HepG2 (cell line): ENCODE data around the gene SMIM1. TPM values are rescaled to one million over a fixed set of nuclear protein-coding genes. Genes with fewer than 3 reads are reported as not detected.
A peak's percentile ranks its signal among the peaks of the same experiment; 100 is the strongest.

ENCODE experiments used
- CREB1 ChIP-seq, 2 experiments: fragments of 450-650 bp in 1 of 2; IDR thresholded peaks; 2 replicates each; pipeline ENCODE4 v1.6.1; 2016 to 2017; ENCODE audit warnings: control low read depth in 1 of 2, mild to moderate bottlenecking in 1 of 2, missing compliant biosample characterization in 1 of 2, missing genetic modification characterization in 1 of 2
- FOSL2 ChIP-seq: sonication (generic); formaldehyde crosslinking; IDR thresholded peaks from 2 replicates; pipeline ENCODE4 v1.4.0; 2020; ENCODE audit warnings: missing genetic modification reagents
- FOXA1 ChIP-seq, 2 experiments: fragments of 450-650 bp in 1 of 2; sonication (generic) in 1 of 2; formaldehyde crosslinking in 1 of 2; IDR thresholded peaks; 2 replicates each; pipeline versions ENCODE4 v1.4.0 to v1.6.1; 2016 to 2020; ENCODE audit warnings: missing genetic modification reagents in 1 of 2
- HMGA1 ChIP-seq: sonication (generic); formaldehyde crosslinking; conservative IDR thresholded peaks from 2 replicates; pipeline ENCODE4 v1.4.0; 2020; ENCODE audit warnings: missing genetic modification reagents
- JUND ChIP-seq: sonication (generic); formaldehyde crosslinking; IDR thresholded peaks from 2 replicates; pipeline ENCODE4 v1.8.0; 2022; ENCODE audit warnings: mild to moderate bottlenecking, missing genetic modification reagents
- NKX3-1 ChIP-seq: sonication (generic); formaldehyde crosslinking; IDR thresholded peaks from 2 replicates; pipeline ENCODE4 v1.5.0; 2020; ENCODE audit warnings: missing genetic modification reagents
- NR3C1 ChIP-seq: sonication (generic); formaldehyde crosslinking; IDR thresholded peaks from 2 replicates; pipeline ENCODE4 v1.4.0; 2020; ENCODE audit warnings: missing genetic modification reagents
- PHF21A ChIP-seq: sonication (generic); formaldehyde crosslinking; IDR thresholded peaks from 2 replicates; pipeline ENCODE4 v1.5.0; 2020; ENCODE audit warnings: mild to moderate bottlenecking, missing genetic modification reagents
- REXO4 ChIP-seq: sonication (generic); formaldehyde crosslinking; IDR thresholded peaks from 2 replicates; pipeline ENCODE4 v1.8.0; 2022; ENCODE audit warnings: missing genetic modification reagents, mild to moderate bottlenecking, borderline replicate concordance
- SAP130 ChIP-seq: IDR thresholded peaks from 2 replicates; pipeline ENCODE4 v1.6.1; 2016; ENCODE audit warnings: low read depth
- TFDP2 ChIP-seq: sonication (generic); formaldehyde crosslinking; IDR thresholded peaks from 2 replicates; pipeline ENCODE4 v1.4.0; 2020; ENCODE audit warnings: missing genetic modification reagents
- ZFP90 ChIP-seq: sonication (generic); formaldehyde crosslinking; IDR thresholded peaks from 2 replicates; pipeline ENCODE4 v1.8.0; 2022; ENCODE audit warnings: missing genetic modification reagents, mild to moderate bottlenecking, inconsistent platforms, borderline replicate concordance
- ZNF143 ChIP-seq: sonication (generic); formaldehyde crosslinking; IDR thresholded peaks from 2 replicates; pipeline ENCODE4 v1.4.0; 2020; ENCODE audit warnings: missing genetic modification reagents
- ZNF224 ChIP-seq: sonication (generic); formaldehyde crosslinking; IDR thresholded peaks from 2 replicates; pipeline ENCODE4 v1.5.0; 2020; ENCODE audit warnings: mild to moderate bottlenecking, missing genetic modification reagents
- ZNF232 ChIP-seq: sonication (generic); formaldehyde crosslinking; IDR thresholded peaks from 2 replicates; pipeline ENCODE4 v1.4.0; 2020; ENCODE audit warnings: missing genetic modification reagents, borderline replicate concordance
- ZNF441 ChIP-seq: sonication (generic); formaldehyde crosslinking; IDR thresholded peaks from 2 replicates; pipeline ENCODE4 v1.7.0; 2021; ENCODE audit warnings: missing genetic modification reagents, borderline replicate concordance
- ZNF629 ChIP-seq: sonication (generic); formaldehyde crosslinking; conservative IDR thresholded peaks from 2 replicates; pipeline ENCODE4 v1.5.0; 2020; ENCODE audit warnings: missing genetic modification reagents
- ZNF720 ChIP-seq: sonication (generic); formaldehyde crosslinking; IDR thresholded peaks from 2 replicates; pipeline ENCODE4 v1.4.0; 2020; ENCODE audit warnings: missing genetic modification reagents
- ZNF746 ChIP-seq: sonication (generic); formaldehyde crosslinking; IDR thresholded peaks from 2 replicates; pipeline ENCODE4 v1.8.0; 2022; ENCODE audit warnings: mild to moderate bottlenecking, missing genetic modification reagents
- ZNF788 ChIP-seq: sonication (generic); formaldehyde crosslinking; IDR thresholded peaks from 2 replicates; pipeline ENCODE4 v1.5.0; 2020; ENCODE audit warnings: mild to moderate bottlenecking, missing genetic modification reagents, borderline replicate concordance
- polyA plus RNA-seq, 8 experiments: library from polyadenylated mRNA; depleted of rRNA in 3 of 8; stranded (reverse) in 7 of 8; unstranded in 1 of 8; fragments of >200 nt; fragmentation: Illumina TruSeq in 4 of 8; extraction: Trizol in 4 of 8; gene quantifications; 2 replicates each; pipeline versions ENCODE4 v1.2.1 to v1.2.3, GENCODE V29; 2011 to 2016; ENCODE audit warnings: low read depth in 4 of 8, missing spikeins in 1 of 8, mixed read lengths in 1 of 8; ENCODE audit not compliant: insufficient read depth in 1 of 8
- total RNA-seq, 5 experiments: library from RNA; depleted of rRNA; stranded (reverse); fragments of >200 nt; fragmentation: Illumina TruSeq; extraction: Trizol; gene quantifications; 2 replicates each; pipeline ENCODE4 v1.2.3, GENCODE V29; 2016; ENCODE audit warnings: low read depth in 1 of 5
- TF ChIP-seq, protein P1 (sequence below): sonication (generic); formaldehyde crosslinking; IDR thresholded peaks from 2 replicates; pipeline ENCODE4 v1.5.1; 2020; ENCODE audit warnings: mild to moderate bottlenecking, missing genetic modification reagents, borderline replicate concordance

SMIM1 gene
- total and polyA plus RNA-seq, 2 of the 13 experiments (the other 11 are each of a cell fraction or from before 2014, with no cell fraction given): 12.4 to 56.3 TPM

DNA sequence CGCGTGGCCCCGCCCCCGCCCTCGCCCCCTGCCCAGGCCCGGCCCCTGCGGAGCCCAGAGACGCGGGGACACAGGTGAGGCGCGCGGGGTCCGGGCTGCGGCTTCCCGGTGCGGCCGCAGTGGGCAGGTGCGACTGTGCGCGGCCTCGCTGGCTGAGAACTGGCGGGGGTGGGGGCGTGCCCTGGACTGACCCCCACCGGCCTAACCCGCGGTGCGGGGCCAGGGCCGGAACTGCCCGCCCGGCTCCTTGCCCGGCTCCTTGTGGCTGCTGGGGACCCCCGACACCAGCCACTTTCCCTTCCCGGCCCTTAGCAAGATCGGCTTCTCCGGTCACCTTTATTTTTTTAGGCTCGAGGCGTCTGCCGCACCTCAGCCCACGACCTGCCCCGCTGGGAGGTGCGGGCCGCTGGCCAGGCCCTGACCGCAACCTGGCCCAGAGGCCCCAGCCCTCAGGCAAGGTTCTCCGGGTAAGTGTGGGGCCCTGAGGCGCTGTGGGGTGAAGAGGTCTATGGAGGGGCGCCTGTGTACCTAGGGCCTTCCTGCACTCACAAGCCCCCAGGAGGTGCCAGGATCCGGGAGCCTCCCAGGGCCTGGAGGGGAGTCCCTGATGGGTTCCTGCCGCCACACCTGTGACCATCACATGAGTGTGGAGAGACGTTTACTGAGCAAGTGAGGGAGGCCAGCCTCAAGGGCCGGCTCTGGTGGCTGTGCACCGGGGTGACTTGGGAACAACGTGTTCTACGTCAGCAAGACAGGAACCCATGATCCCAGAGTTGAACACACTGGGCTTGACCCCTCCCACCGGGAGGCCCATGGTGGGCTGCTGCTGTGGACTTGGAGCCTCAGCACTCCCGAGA is at the start of gene SMIM1 (continued):
- TF ChIP-seq, protein P1, sequence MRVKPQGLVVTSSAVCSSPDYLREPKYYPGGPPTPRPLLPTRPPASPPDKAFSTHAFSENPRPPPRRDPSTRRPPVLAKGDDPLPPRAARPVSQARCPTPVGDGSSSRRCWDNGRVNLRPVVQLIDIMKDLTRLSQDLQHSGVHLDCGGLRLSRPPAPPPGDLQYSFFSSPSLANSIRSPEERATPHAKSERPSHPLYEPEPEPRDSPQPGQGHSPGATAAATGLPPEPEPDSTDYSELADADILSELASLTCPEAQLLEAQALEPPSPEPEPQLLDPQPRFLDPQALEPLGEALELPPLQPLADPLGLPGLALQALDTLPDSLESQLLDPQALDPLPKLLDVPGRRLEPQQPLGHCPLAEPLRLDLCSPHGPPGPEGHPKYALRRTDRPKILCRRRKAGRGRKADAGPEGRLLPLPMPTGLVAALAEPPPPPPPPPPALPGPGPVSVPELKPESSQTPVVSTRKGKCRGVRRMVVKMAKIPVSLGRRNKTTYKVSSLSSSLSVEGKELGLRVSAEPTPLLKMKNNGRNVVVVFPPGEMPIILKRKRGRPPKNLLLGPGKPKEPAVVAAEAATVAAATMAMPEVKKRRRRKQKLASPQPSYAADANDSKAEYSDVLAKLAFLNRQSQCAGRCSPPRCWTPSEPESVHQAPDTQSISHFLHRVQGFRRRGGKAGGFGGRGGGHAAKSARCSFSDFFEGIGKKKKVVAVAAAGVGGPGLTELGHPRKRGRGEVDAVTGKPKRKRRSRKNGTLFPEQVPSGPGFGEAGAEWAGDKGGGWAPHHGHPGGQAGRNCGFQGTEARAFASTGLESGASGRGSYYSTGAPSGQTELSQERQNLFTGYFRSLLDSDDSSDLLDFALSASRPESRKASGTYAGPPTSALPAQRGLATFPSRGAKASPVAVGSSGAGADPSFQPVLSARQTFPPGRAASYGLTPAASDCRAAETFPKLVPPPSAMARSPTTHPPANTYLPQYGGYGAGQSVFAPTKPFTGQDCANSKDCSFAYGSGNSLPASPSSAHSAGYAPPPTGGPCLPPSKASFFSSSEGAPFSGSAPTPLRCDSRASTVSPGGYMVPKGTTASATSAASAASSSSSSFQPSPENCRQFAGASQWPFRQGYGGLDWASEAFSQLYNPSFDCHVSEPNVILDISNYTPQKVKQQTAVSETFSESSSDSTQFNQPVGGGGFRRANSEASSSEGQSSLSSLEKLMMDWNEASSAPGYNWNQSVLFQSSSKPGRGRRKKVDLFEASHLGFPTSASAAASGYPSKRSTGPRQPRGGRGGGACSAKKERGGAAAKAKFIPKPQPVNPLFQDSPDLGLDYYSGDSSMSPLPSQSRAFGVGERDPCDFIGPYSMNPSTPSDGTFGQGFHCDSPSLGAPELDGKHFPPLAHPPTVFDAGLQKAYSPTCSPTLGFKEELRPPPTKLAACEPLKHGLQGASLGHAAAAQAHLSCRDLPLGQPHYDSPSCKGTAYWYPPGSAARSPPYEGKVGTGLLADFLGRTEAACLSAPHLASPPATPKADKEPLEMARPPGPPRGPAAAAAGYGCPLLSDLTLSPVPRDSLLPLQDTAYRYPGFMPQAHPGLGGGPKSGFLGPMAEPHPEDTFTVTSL (CRISPR knock-in tag): no peak
- 0 out of 2 replicates have a peak, but pooled peaks have one; percentile 69 for TF ChIP-seq ZNF746 (CRISPR knock-in tag)
- TF ChIP-seq HMGA1 (CRISPR knock-in tag): no peak
- TF ChIP-seq ZNF232: peak; percentile 22; the same call in 1 of the 2 replicates
- peak; percentile 63 for TF ChIP-seq ZNF143 (CRISPR knock-in tag)
- no peak for TF ChIP-seq JUND (CRISPR knock-in tag)
- no peak for TF ChIP-seq FOXA1 (IDR thresholded peaks at IDR 0.05)
- peak; percentile 3; the same call in 1 of the 2 replicates for TF ChIP-seq FOXA1 (CRISPR knock-in tag; IDR thresholded peaks at IDR 0.05)
- TF ChIP-seq TFDP2 (CRISPR knock-in tag): no peak
- TF ChIP-seq NKX3-1: 0 out of 2 replicates have a peak, but pooled peaks have one; percentile 5
- 0 out of 2 replicates have a peak, but pooled peaks have one; percentile 39 for TF ChIP-seq SAP130 (CRISPR knock-in tag)
- peak; percentile 22 for TF ChIP-seq PHF21A (CRISPR knock-in tag)
- no peak for TF ChIP-seq REXO4 (CRISPR knock-in tag)
- TF ChIP-seq FOSL2 (CRISPR knock-in tag): 0 out of 2 replicates have a peak, but pooled peaks have one; percentile 7
- peak; percentile 41; the same call in 1 of the 2 replicates for TF ChIP-seq CREB1 (IDR thresholded peaks at IDR 0.05)
- TF ChIP-seq CREB1 (CRISPR knock-in tag; IDR thresholded peaks at IDR 0.05): no peak
- 0 out of 2 replicates have a peak, but pooled peaks have one; percentile 69 for TF ChIP-seq ZNF224 (CRISPR knock-in tag)
- TF ChIP-seq ZNF720 (CRISPR knock-in tag): no peak
- TF ChIP-seq NR3C1: no peak
- peak; percentile 12; the same call in 1 of the 2 replicates for TF ChIP-seq ZNF441 (CRISPR knock-in tag)
- 0 out of 2 replicates have a peak, but pooled peaks have one; percentile 29 for TF ChIP-seq ZNF788
- TF ChIP-seq ZFP90 (CRISPR knock-in tag): 0 out of 2 replicates have a peak, but pooled peaks have one; percentile 52
- 0 out of 2 replicates have a peak, but pooled peaks have one; percentile 12 for TF ChIP-seq ZNF629 (CRISPR knock-in tag)
